ENCODE measurements around the gene ENHO.

ENHO gene

DNA sequence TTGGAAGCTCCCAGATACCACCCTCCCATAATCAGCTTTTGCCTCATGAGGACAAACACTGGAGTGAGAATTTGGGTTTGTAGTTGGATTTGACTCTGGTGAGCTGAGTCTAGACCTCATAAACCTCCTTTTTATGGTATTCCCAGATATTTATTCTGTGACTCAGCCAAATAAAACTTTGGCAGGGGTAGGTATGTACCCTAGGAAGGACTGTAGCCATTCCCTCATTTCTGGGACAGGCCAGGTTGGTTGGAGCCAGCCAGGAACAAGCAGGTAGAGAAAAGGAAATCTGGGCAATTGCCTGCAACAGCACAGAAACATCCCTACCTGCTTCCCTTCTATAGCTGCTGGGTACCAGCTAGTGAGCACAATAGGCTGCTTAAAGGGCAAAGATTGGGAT is 19.4 kb downstream of the ENHO start:
- Histone ChIP-seq H3K27me3 (ENCODE audit: control insufficient read depth in 5 of 5, insufficient read depth in 4 of 5, low read length in 5 of 5) (no peaks in the 10 kb centered on the region), H3K9me3 (ENCODE audit: control insufficient read depth in 5 of 5, low read length in 5 of 5) (no peaks in the 10 kb centered on the region), H3K4me3 (ENCODE audit: low read depth in 1 of 5, low read length in 5 of 5) (no peak overlapping the region), H3K27ac (ENCODE audit: low read depth, low read length) (no peak overlapping the region), H3K9ac (ENCODE audit: low read length in 5 of 5) (no peak overlapping the region), H3K36me3 (ENCODE audit: control insufficient read depth in 5 of 5, insufficient read depth in 5 of 5, low read length in 5 of 5) (no peaks in the 10 kb centered on the region), H3K4me1 (ENCODE audit: control insufficient read depth in 5 of 5, insufficient read depth in 5 of 5, low read length in 5 of 5) (peaks cover 0 to 9% (median 5%) of the 10 kb centered on the region in 5 donors)

DNA sequence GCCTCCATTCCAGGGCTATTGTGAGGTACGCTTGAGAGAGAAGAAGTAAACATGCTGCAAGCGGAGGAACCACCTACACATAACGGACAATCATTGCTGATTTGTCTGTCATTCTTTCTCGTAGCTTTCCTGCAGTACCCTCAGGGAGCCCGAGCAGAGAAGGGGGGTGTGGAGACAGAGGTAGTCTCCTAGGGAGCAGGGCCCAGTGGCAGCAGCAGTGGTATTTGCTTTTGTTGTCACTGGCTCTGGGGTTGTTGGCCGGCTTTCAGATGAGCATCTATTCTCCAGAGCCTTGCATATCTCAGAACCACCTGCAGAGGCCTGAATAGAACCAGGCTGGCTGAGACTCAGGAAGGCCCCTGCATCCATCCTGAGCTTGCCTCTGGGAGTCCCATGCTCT is 19.9 kb downstream of the ENHO start:
- Histone ChIP-seq H3K9me3 (ENCODE audit: control insufficient read depth in 5 of 5, low read length in 5 of 5) (no peaks in the 10 kb centered on the region), H3K4me3 (ENCODE audit: low read depth in 1 of 5, low read length in 5 of 5) (no peak overlapping the region), H3K27me3 (ENCODE audit: control insufficient read depth in 5 of 5, insufficient read depth in 4 of 5, low read length in 5 of 5) (no peaks in the 10 kb centered on the region), H3K36me3 (ENCODE audit: control insufficient read depth in 5 of 5, insufficient read depth in 5 of 5, low read length in 5 of 5) (no peaks in the 10 kb centered on the region), H3K9ac (ENCODE audit: low read length in 5 of 5) (no peak overlapping the region), H3K27ac (ENCODE audit: low read depth, low read length) (no peak overlapping the region), H3K4me1 (ENCODE audit: control insufficient read depth in 5 of 5, insufficient read depth in 5 of 5, low read length in 5 of 5) (peaks cover 0 to 9% (median 5%) of the 10 kb centered on the region in 5 donors)

DNA sequence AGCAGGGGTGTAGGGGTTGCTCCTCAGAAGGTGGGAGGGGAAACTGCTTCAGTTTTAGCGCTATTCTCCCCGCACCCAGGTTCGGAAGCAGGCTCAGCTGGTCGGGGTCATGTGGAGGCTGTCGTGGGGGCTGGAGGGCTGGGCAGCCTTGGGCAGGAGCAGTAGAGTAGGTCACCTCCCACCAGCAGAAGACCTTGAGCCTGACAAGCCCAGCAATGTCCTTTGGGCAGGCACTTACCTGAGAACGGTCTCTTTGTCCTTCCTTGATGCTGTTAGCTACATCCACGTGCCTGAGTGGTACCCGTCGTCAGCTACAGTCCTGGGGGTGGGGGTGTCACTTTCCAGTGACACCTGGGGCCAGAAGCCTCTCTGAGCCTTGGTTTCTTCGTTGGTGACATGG is 20.3 kb downstream of the ENHO start:
- no peaks in the 10 kb centered on the region for H3K9me3 ChIP-seq (ENCODE audit: control insufficient read depth in 5 of 5, low read length in 5 of 5)
- H3K36me3 ChIP-seq (ENCODE audit: control insufficient read depth in 5 of 5, insufficient read depth in 5 of 5, low read length in 5 of 5), result no peaks in the 10 kb centered on the region
- no peak overlapping the region for H3K4me3 ChIP-seq (ENCODE audit: low read depth in 1 of 5, low read length in 5 of 5)
- no peak overlapping the region for H3K9ac ChIP-seq (ENCODE audit: low read length in 5 of 5)
- peaks cover 0 to 9% (median 5%) of the 10 kb centered on the region in 5 donors for H3K4me1 ChIP-seq (ENCODE audit: control insufficient read depth in 5 of 5, insufficient read depth in 5 of 5, low read length in 5 of 5)
- no peak overlapping the region for H3K27ac ChIP-seq (ENCODE audit: low read depth, low read length)
- no peaks in the 10 kb centered on the region for H3K27me3 ChIP-seq (ENCODE audit: control insufficient read depth in 5 of 5, insufficient read depth in 4 of 5, low read length in 5 of 5)

DNA sequence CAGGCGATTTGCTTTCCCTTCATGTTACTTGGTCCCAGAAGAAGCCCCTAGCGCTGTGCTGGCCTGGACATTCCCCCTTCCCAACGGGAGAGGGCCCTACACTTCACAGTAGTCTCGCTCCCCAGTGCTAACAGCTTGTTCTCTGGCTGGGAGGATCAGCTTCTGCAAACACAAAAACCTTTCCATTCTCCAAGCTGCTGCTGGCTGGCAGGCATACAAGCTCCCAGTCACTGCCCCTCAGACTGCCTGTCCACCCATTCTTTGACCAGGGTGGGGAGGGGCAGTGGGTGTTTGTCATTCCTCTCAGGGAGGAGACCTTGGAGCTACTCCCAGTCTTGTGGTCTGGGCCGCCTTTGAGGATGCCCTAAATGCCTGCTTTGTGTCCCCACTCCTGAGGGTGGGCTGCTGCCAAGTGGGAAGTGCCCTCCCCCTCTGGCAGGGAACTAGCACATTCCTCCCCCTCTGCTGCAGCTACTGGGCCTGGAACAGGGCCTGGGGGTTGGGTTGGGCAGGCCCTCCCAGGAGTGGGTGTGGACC is 20.8 kb downstream of the ENHO start:
- H3K4me1 ChIP-seq (ENCODE audit: control insufficient read depth in 5 of 5, insufficient read depth in 5 of 5, low read length in 5 of 5), result peaks cover 0 to 9% (median 5%) of the 10 kb centered on the region in 5 donors
- H3K9ac ChIP-seq (ENCODE audit: low read length in 5 of 5), result no peak overlapping the region
- H3K27me3 ChIP-seq (ENCODE audit: control insufficient read depth in 5 of 5, insufficient read depth in 4 of 5, low read length in 5 of 5), result no peaks in the 10 kb centered on the region
- H3K27ac ChIP-seq (ENCODE audit: low read depth, low read length), result no peak overlapping the region
- no peak overlapping the region for H3K4me3 ChIP-seq (ENCODE audit: low read depth in 1 of 5, low read length in 5 of 5)
- no peaks in the 10 kb centered on the region for H3K36me3 ChIP-seq (ENCODE audit: control insufficient read depth in 5 of 5, insufficient read depth in 5 of 5, low read length in 5 of 5)
- H3K9me3 ChIP-seq (ENCODE audit: control insufficient read depth in 5 of 5, low read length in 5 of 5), result no peaks in the 10 kb centered on the region

DNA sequence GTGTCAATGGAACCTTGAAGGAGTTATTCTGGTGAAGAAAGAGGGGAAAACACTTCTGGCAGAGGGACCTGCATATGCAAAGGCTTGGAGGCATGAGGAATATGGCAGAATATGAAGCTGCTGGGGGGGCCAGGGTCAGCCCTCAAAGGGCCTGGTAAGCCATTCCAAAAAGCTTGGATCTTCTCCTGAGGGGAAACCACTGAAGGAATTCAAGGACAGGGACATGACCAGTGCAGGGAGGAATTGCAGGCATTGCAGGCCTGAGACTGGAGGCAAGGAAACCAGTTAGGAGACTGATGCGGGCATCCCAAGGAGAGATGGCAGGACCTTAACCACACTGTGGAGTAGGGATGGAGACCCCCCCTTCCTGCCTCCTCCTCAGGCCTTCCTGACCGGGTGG is 21.4 kb downstream of the ENHO start:
- Histone ChIP-seq H3K9ac (ENCODE audit: low read length in 5 of 5) (no peak overlapping the region), H3K36me3 (ENCODE audit: control insufficient read depth in 5 of 5, insufficient read depth in 5 of 5, low read length in 5 of 5) (no peaks in the 10 kb centered on the region), H3K4me1 (ENCODE audit: control insufficient read depth in 5 of 5, insufficient read depth in 5 of 5, low read length in 5 of 5) (peaks cover 0 to 9% (median 6%) of the 10 kb centered on the region in 5 donors), H3K27ac (ENCODE audit: low read depth, low read length) (no peak overlapping the region), H3K4me3 (ENCODE audit: low read depth in 1 of 5, low read length in 5 of 5) (no peak overlapping the region), H3K9me3 (ENCODE audit: control insufficient read depth in 5 of 5, low read length in 5 of 5) (no peaks in the 10 kb centered on the region), H3K27me3 (ENCODE audit: control insufficient read depth in 5 of 5, insufficient read depth in 4 of 5, low read length in 5 of 5) (no peaks in the 10 kb centered on the region)

DNA sequence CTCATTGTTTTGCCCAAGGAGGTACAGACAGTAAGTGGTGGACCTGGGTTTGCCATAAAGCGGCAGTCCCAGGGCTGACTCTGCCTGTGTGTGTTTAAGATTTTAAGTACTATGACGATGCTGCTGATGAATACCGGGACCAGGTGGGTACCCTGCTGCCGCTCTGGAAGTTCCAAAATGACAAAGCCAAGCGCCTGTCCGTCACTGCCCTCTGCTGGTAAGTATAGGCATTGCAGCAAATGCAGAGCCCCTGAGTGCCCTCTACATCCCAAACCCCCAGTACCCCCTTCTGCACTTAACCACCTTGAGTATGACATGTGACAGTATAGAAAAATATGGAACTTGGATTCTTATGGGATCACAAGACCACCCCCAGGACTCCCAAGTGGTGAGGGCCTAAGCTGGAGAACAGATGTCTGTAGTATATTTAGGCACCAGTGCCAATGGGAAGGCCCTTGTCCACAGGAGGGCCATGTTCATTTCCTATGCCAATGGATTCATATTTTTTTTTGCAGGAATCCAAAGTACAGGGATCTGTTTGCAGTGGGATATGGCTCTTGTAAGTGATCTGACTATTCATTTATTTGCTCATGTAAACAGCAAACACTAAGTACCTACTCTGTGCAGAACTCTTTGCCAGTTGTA is 22.0 kb downstream of the ENHO start:
- H3K27me3 ChIP-seq (ENCODE audit: control insufficient read depth in 5 of 5, insufficient read depth in 4 of 5, low read length in 5 of 5), result no peaks in the 10 kb centered on the region
- no peak overlapping the region for H3K4me3 ChIP-seq (ENCODE audit: low read depth in 1 of 5, low read length in 5 of 5)
- peaks cover 0 to 9% (median 8%) of the 10 kb centered on the region in 5 donors for H3K4me1 ChIP-seq (ENCODE audit: control insufficient read depth in 5 of 5, insufficient read depth in 5 of 5, low read length in 5 of 5)
- no peak overlapping the region for H3K27ac ChIP-seq (ENCODE audit: low read depth, low read length)
- no peaks in the 10 kb centered on the region for H3K9me3 ChIP-seq (ENCODE audit: control insufficient read depth in 5 of 5, low read length in 5 of 5)
- no peaks in the 10 kb centered on the region for H3K36me3 ChIP-seq (ENCODE audit: control insufficient read depth in 5 of 5, insufficient read depth in 5 of 5, low read length in 5 of 5)
- H3K9ac ChIP-seq (ENCODE audit: low read length in 5 of 5), result no peak overlapping the region

DNA sequence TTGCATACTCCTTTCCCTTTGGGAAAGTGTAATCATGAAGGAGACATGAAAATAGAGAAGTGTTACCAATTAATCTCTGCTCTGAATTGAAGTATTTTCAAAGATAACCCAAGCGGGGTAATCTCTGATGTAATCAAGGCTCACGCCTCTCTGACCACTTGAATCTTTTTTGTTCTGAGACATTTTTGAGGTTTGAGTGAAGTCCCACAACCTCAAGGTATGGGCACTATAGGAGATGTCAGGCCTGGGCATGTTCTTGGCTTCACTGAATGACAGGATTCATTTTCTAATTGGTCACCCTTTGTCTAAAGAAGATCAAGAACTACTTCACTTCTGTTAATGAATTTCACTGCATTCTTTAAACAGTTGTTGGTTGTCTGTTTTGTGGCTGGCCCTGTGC is 23.7 kb downstream of the ENHO start:
- Histone ChIP-seq H3K36me3 (ENCODE audit: control insufficient read depth in 5 of 5, insufficient read depth in 5 of 5, low read length in 5 of 5) (no peaks in the 10 kb centered on the region), H3K27ac (ENCODE audit: low read depth, low read length) (no peak overlapping the region), H3K4me3 (ENCODE audit: low read depth in 1 of 5, low read length in 5 of 5) (no peak overlapping the region), H3K27me3 (ENCODE audit: control insufficient read depth in 5 of 5, insufficient read depth in 4 of 5, low read length in 5 of 5) (no peaks in the 10 kb centered on the region), H3K9ac (ENCODE audit: low read length in 5 of 5) (no peak overlapping the region), H3K4me1 (ENCODE audit: control insufficient read depth in 5 of 5, insufficient read depth in 5 of 5, low read length in 5 of 5) (peaks cover 0 to 9% (median 8%) of the 10 kb centered on the region in 5 donors), H3K9me3 (ENCODE audit: control insufficient read depth in 5 of 5, low read length in 5 of 5) (no peaks in the 10 kb centered on the region)

DNA sequence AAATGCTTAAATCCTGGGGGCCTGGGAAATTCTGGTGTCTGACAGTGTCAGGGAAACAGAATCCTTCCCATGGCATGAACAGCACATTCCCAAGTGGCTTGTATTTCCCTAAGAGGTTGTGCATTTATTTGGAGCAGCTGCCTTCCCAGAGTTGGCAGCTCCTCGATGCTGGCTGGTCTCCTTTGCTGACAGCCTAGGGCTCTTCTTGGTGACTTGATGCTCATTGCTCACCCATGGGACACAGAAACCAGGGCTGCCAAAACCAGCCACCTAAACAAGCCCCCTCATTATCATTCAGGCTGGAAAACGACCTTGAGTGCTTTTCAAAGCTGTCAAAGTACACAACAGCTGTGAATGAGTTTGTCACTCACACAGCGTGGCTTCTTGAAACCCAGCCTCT is 24.2 kb downstream of the ENHO start:
- Histone ChIP-seq H3K9me3 (ENCODE audit: control insufficient read depth in 5 of 5, low read length in 5 of 5) (no peaks in the 10 kb centered on the region), H3K27me3 (ENCODE audit: control insufficient read depth in 5 of 5, insufficient read depth in 4 of 5, low read length in 5 of 5) (no peaks in the 10 kb centered on the region), H3K36me3 (ENCODE audit: control insufficient read depth in 5 of 5, insufficient read depth in 5 of 5, low read length in 5 of 5) (no peaks in the 10 kb centered on the region), H3K4me3 (ENCODE audit: low read depth in 1 of 5, low read length in 5 of 5) (no peak overlapping the region), H3K4me1 (ENCODE audit: control insufficient read depth in 5 of 5, insufficient read depth in 5 of 5, low read length in 5 of 5) (peaks cover 0 to 9% (median 8%) of the 10 kb centered on the region in 5 donors), H3K27ac (ENCODE audit: low read depth, low read length) (no peak overlapping the region), H3K9ac (ENCODE audit: low read length in 5 of 5) (no peak overlapping the region)

DNA sequence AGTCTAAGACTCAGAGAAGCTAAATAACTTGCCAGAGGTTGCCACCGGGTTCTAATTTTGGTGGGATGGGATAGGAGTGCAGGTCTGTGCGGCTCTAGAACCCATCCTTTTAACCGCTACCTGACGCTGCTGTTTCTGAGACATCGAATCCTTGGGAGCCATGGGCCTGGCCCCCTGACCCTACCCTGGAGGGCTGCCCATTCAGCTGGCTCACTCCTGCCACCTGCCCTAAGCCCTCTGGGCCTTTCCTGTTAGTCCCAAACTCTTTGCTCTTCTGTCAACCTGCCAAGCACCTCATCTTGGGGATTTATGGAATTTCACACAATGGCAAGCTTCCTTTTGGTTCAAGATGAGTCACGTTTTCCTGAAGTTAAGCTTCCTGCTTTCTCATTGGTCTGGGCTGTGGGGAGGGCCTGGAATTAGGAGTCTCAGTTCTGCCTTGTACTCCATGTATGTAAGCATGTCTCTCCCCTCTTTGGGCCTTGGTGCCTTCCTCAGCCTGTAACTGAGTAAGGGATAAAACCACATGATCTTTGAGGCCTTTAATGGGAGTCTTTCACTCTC is 26.6 kb downstream of the ENHO start:
- Histone ChIP-seq H3K27me3 (ENCODE audit: control insufficient read depth in 5 of 5, insufficient read depth in 4 of 5, low read length in 5 of 5) (peaks cover 0 to under 1% (median 0%) of the 10 kb centered on the region in 5 donors), H3K36me3 (ENCODE audit: control insufficient read depth in 5 of 5, insufficient read depth in 5 of 5, low read length in 5 of 5) (no peaks in the 10 kb centered on the region), H3K4me1 (ENCODE audit: control insufficient read depth in 5 of 5, insufficient read depth in 5 of 5, low read length in 5 of 5) (peaks cover 0 to 3% (median 0%) of the 10 kb centered on the region in 5 donors), H3K27ac (ENCODE audit: low read depth, low read length) (no peak overlapping the region), H3K4me3 (ENCODE audit: low read depth in 1 of 5, low read length in 5 of 5) (no peak overlapping the region), H3K9me3 (ENCODE audit: control insufficient read depth in 5 of 5, low read length in 5 of 5) (no peaks in the 10 kb centered on the region), H3K9ac (ENCODE audit: low read length in 5 of 5) (no peak overlapping the region)

DNA sequence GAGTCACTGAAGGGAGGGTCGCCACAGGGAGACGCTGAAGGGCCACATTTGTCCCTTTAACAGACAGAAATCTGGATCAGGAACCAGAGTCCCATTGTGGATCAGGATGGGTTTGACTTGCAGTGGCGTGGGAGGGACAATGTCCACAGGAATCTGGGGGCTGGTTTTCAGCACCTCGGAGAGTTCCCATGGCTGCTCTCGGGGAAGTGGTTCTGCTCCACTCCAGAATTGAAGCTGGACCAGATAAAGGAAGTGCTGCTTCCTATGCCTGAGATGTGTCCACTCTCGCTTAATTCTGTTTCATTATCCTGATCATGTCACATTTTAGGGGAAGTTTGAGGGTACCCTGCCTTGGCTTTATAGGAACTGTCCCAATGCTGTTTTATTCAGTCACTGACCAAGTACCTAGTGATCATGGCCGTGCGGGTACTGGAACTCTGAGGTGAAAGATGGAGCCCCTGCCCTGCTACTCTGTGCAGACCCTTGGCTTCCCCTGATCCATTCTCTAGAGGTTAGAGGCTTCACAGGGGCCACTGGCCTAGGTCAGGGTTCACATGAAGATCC is 28.7 kb downstream of the ENHO start:
- Histone ChIP-seq H3K4me1 (ENCODE audit: control insufficient read depth in 5 of 5, insufficient read depth in 5 of 5, low read length in 5 of 5) (peaks cover 0 to 3% (median 0%) of the 10 kb centered on the region in 5 donors), H3K4me3 (ENCODE audit: low read depth in 1 of 5, low read length in 5 of 5) (no peak overlapping the region), H3K9me3 (ENCODE audit: control insufficient read depth in 5 of 5, low read length in 5 of 5) (no peaks in the 10 kb centered on the region), H3K27me3 (ENCODE audit: control insufficient read depth in 5 of 5, insufficient read depth in 4 of 5, low read length in 5 of 5) (peaks cover 0 to 8% (median 5%) of the 10 kb centered on the region in 5 donors), H3K36me3 (ENCODE audit: control insufficient read depth in 5 of 5, insufficient read depth in 5 of 5, low read length in 5 of 5) (no peaks in the 10 kb centered on the region), H3K9ac (ENCODE audit: low read length in 5 of 5) (no peak overlapping the region), H3K27ac (ENCODE audit: low read depth, low read length) (no peak overlapping the region)

Measured in subcutaneous abdominal adipose tissue (tissue), 5 donors.